NB4 (cell line): Measurements from ENCODE around the gene SMDT1.

Experiments used
- CTCF ChIP-seq: IDR thresholded peaks from one replicate; pipeline ENCODE4 v1.5.1; 2012; ENCODE audit warnings: low read depth, low read length
- TF ChIP-seq, protein P1 (sequence below): IDR thresholded peaks from 2 replicates; pipeline ENCODE4 v1.6.1; 2011; ENCODE audit warnings: low read depth, low read length

GRCh38 chr22:42066937-42067336, 12.6 kb upstream of the SMDT1 start:
- no peak for TF ChIP-seq CTCF
- TF ChIP-seq, protein P1, sequence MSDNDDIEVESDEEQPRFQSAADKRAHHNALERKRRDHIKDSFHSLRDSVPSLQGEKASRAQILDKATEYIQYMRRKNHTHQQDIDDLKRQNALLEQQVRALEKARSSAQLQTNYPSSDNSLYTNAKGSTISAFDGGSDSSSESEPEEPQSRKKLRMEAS, result no peak
